C4-2B (cell line): Measurements from ENCODE around the gene EXOC3L4.

Source experiments
- ZFX ChIP-seq: fragments of 450-650 bp; IDR thresholded peaks from 2 replicates; pipeline ENCODE4 v1.6.1; 2017
- TF ChIP-seq, protein P1 (sequence below): fragments of 450-650 bp; conservative IDR thresholded peaks from 2 replicates; pipeline ENCODE4 v1.5.1; 2017; ENCODE audit warnings: mild to moderate bottlenecking

DNA sequence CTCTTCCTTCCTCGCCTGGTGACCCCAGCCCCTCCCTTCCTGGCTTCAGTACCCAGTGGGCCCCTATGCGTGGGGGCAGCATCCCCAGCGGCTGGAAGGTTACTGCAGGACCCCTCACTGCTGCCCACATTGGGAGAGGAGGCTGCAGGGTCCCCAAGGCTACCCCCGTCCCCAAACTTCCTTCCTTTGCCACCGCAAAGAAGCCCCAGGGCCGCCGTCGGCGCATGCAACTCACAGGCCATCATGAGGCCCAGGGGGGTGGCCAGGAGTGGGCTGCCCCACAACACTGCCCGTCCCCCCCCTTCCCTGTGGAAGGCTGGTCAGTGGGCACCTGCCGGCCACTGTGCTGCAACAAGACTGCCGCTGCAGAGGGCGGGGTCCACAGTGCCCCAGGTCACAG lies 19.2 kb downstream of the EXOC3L4 start:
- TF ChIP-seq, protein P1, sequence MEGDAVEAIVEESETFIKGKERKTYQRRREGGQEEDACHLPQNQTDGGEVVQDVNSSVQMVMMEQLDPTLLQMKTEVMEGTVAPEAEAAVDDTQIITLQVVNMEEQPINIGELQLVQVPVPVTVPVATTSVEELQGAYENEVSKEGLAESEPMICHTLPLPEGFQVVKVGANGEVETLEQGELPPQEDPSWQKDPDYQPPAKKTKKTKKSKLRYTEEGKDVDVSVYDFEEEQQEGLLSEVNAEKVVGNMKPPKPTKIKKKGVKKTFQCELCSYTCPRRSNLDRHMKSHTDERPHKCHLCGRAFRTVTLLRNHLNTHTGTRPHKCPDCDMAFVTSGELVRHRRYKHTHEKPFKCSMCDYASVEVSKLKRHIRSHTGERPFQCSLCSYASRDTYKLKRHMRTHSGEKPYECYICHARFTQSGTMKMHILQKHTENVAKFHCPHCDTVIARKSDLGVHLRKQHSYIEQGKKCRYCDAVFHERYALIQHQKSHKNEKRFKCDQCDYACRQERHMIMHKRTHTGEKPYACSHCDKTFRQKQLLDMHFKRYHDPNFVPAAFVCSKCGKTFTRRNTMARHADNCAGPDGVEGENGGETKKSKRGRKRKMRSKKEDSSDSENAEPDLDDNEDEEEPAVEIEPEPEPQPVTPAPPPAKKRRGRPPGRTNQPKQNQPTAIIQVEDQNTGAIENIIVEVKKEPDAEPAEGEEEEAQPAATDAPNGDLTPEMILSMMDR, result no peak
- TF ChIP-seq ZFX, result no peak
